Thoracic aorta (tissue), 2 donors: ENCODE data around the gene RCOR3. TPM values are rescaled to one million over a fixed set of nuclear protein-coding genes. Genes with fewer than 3 reads are reported as not detected.
"Not testable (repeated sequence)": the region's sequence is repeated elsewhere in the genome, so short reads cannot be mapped to it uniquely, and the experiment has no call there.

Experiments used
- ATAC-seq: fragments of 150-250 bp; one replicate; pipeline ENCODE4 v1.8.0; 2017; ENCODE audit warnings: low read depth; ENCODE audit not compliant: insufficient number of reproducible peaks, low FRiP score
- DNase-seq: peaks from one replicate; pipeline ENCODE4 v3.0.0-alpha.2; 2020; ENCODE audit warnings: low spot score
- H3K27ac ChIP-seq, 2 donors: fragments of 200-600 bp; sonication (generic); 1 replicate in 1 of 2; 2 replicates in 1 of 2; pipeline ENCODE4 v1.5.1; 2016; ENCODE audit warnings: mild to moderate bottlenecking in 2 of 2, moderate library complexity in 2 of 2
- H3K27me3 ChIP-seq: fragments of 200-600 bp; sonication (generic); replicated peaks from 2 replicates; pipeline ENCODE4 v1.6.0; 2016; ENCODE audit warnings: mild to moderate bottlenecking; ENCODE audit not compliant: insufficient read depth
- H3K36me3 ChIP-seq: fragments of 200-600 bp; sonication (generic); one replicate; pipeline ENCODE4 v1.5.1; 2016
- H3K4me1 ChIP-seq, 2 donors: fragments of 200-600 bp; sonication (generic); 1 replicate in 1 of 2; 2 replicates in 1 of 2; pipeline versions ENCODE4 v1.5.1 to v1.6.0; 2016; ENCODE audit warnings: low read depth in 2 of 2, mild to moderate bottlenecking in 1 of 2; ENCODE audit not compliant: control insufficient read depth in 1 of 2
- H3K4me3 ChIP-seq: fragments of 200-600 bp; sonication (generic); 2 replicates; pipeline ENCODE4 v1.5.1; 2016; ENCODE audit warnings: mild to moderate bottlenecking
- H3K9me3 ChIP-seq: fragments of 200-600 bp; sonication (generic); 2 replicates; pipeline ENCODE4 v1.5.1; 2016
- CTCF ChIP-seq: fragments of 200-600 bp; sonication (generic); IDR thresholded peaks from one replicate; pipeline ENCODE4 v1.5.1; 2019; ENCODE audit warnings: antibody characterized with exemption
- total RNA-seq, 2 donors: library from RNA; depleted of rRNA; stranded (reverse); fragments of >200 nt; gene quantifications; one replicate each; pipeline versions ENCODE4 v1.1.0 to v1.2.3, GENCODE V29; 2016

Gene RCOR3
- total RNA-seq, 2 donors from 2014 or later: 59.2 to 70.3 TPM

- no peaks in the 10 kb centered on the region for H3K36me3 ChIP-seq
- H3K27ac ChIP-seq: peak overlapping the region; percentile 90 to 98
- DNase-seq (no peak), ATAC-seq (no peak)
- no peaks in the 10 kb centered on the region for H3K9me3 ChIP-seq
- peaks cover 16 to 29% of the 10 kb centered on the region in 2 donors for H3K4me1 ChIP-seq
- peak overlapping the region; percentile 94 for H3K4me3 ChIP-seq
- H3K27me3 ChIP-seq: no peaks in the 10 kb centered on the region
- TF ChIP-seq CTCF: no peak
Measured at GRCh38 chr1:211257826-211258225, 1.3 kb upstream of the RCOR3 start.

- peaks cover 16 to 29% of the 10 kb centered on the region in 2 donors for H3K4me1 ChIP-seq
- H3K27ac ChIP-seq: peak overlapping the region; percentile 90 to 98
- peak overlapping the region; percentile 94 for H3K4me3 ChIP-seq
- no peaks in the 10 kb centered on the region for H3K27me3 ChIP-seq
- TF ChIP-seq CTCF: no peak
- no peaks in the 10 kb centered on the region for H3K9me3 ChIP-seq
- ATAC-seq: peak; percentile 57
- no peaks in the 10 kb centered on the region for H3K36me3 ChIP-seq
- DNase-seq: peak; percentile 40
Measured at GRCh38 chr1:211258310-211258755, 833 bp upstream of the RCOR3 start.

- no peak for TF ChIP-seq CTCF
- Histone ChIP-seq H3K4me3 (peak overlapping the region; percentile 94), H3K4me1 (peaks cover 16 to 29% of the 10 kb centered on the region in 2 donors), H3K9me3 (no peaks in the 10 kb centered on the region), H3K27me3 (no peaks in the 10 kb centered on the region), H3K36me3 (no peaks in the 10 kb centered on the region), H3K27ac (peak overlapping the region; percentile 90 to 98)
- no peak for ATAC-seq
- DNase-seq: no peak
Measured at GRCh38 chr1:211259638-211260126, 516 bp downstream of the RCOR3 start.

GRCh38 chr1:211260141-211261107 lies 1.3 kb downstream of the RCOR3 start:
- ATAC-seq: no peak
- TF ChIP-seq CTCF: no peak
- H3K4me1 ChIP-seq: peaks cover 16 to 33% of the 10 kb centered on the region in 2 donors

GRCh38 chr1:211261229-211261628 lies 2.1 kb downstream of the RCOR3 start:
- DNase-seq: no peak
- Histone ChIP-seq H3K4me1 (peaks cover 16 to 37% of the 10 kb centered on the region in 2 donors), H3K27me3 (no peaks in the 10 kb centered on the region), H3K4me3 (peak overlapping the region; percentile 94), H3K9me3 (no peaks in the 10 kb centered on the region), H3K27ac (peak overlapping the region in 1 of 2 donors; percentile 76), H3K36me3 (peaks cover 7% of the 10 kb centered on the region)
- no peak for ATAC-seq
- TF ChIP-seq CTCF: no peak

More at GRCh38 chr1:211260141-211261107, 1.3 kb downstream of the RCOR3 start:
- H3K27me3 ChIP-seq: no peaks in the 10 kb centered on the region
- H3K36me3 ChIP-seq: peaks cover 2% of the 10 kb centered on the region
- peak; percentile 41 for DNase-seq
- H3K9me3 ChIP-seq: no peaks in the 10 kb centered on the region
- peak overlapping the region; percentile 63 to 76 for H3K27ac ChIP-seq
- peak overlapping the region; percentile 94 for H3K4me3 ChIP-seq

- not testable (repeated sequence) for H3K4me3 ChIP-seq, H3K27me3 ChIP-seq, H3K9me3 ChIP-seq, H3K27ac ChIP-seq, ATAC-seq, DNase-seq, H3K36me3 ChIP-seq
- H3K4me1 ChIP-seq: peaks cover 8 to 23% of the 10 kb centered on the region in 2 donors
Measured at GRCh38 chr1:211263022-211263421, 3.9 kb downstream of the RCOR3 start.
